SH-SY5Y (cell line): ENCODE measurements around the gene JSRP1.

Experiments used
- GATA2 ChIP-seq: IDR thresholded peaks from 2 replicates; pipeline ENCODE4 v1.6.1; 2011; ENCODE audit warnings: mild to moderate bottlenecking, low read depth, low read length
- GATA3 ChIP-seq: IDR thresholded peaks from 2 replicates; pipeline ENCODE4 v1.6.1; 2011; ENCODE audit warnings: low read depth, mild to moderate bottlenecking, low read length, moderate library complexity

DNA sequence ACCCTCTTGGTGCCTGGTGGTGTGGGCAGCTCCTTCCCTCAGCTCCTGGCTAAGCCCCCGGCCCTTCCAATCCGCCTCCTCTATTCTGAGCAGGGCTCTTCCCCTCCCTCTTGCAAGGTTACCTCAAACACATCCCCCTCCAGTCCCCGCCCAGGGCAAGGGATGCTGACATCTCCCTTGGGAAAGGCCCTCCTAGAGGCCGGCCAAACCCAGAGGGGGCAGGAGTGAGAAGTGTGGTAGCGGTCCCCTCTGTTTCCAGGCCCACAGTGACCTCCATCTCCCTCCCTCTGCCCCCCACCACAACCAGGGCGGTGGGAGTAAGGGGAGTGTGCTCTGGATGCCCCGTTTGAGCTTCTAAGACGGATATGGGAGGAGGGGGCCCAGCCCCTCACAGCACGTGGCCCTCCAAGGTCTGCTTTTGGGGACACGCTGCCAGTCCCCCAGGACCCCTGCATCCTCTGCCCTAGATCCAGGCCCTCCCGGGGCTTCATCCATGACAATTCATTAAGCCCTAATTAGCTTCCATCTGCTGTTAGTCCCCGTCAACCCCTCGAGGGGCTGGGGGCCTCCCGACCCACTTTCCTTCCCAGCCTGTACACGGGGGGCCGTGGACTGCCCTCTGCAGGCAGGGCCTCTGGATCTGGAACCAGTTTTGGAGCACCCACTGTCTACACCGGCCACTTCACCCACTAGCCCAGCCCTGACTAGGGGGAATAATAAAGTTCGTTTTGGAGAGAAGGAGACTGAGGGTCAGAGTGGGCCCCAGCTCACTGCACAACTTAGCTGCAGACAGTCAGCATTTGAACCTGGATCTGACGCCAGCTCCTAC lies 49.4 kb upstream of the JSRP1 start:
- TF ChIP-seq GATA3 (no peak), GATA2 (no peak)
